H1 (cell line): ENCODE data around the gene WDR37. TPM values are rescaled to one million over a fixed set of nuclear protein-coding genes. Genes with fewer than 3 reads are reported as not detected.

Experiments used
- CTCF ChIA-PET: fragments of 300-600 bp; sonication (Branson Sonifier 250); formaldehyde crosslinking; loops from one replicate; lab custom pipeline; 2021; ENCODE audit not compliant: partially characterized antibody; lab: Charles Lee
- POLR2A ChIA-PET: fragments of 300-600 bp; sonication (Branson Sonifier 250); formaldehyde crosslinking; loops from one replicate; lab custom pipeline; 2021; ENCODE audit warnings: inconsistent platforms; ENCODE audit not compliant: partially characterized antibody; lab: Charles Lee
- DNase-seq, 2 experiments: peaks; one replicate each; pipeline versions ENCODE4 v3.0.0 to v3.0.0-alpha.2; 2010 to 2022; ENCODE audit warnings: low spot score in 2 of 2, low read depth in 1 of 2, mixed read lengths in 1 of 2
- FAIRE-seq: peaks from 2 replicates; lab custom pipeline; 2011; peaks lifted over from hg19 to GRCh38; lab: Jason Lieb, UNC
- H2AFZ ChIP-seq: 2 replicates; pipeline ENCODE4 v1.8.1; 2012; ENCODE audit warnings: low read length, inconsistent platforms
- H2AK5ac ChIP-seq: 2 replicates; pipeline ENCODE4 v1.6.1; 2013; ENCODE audit warnings: low read depth, low read length
- H2BK120ac ChIP-seq: replicated peaks from 2 replicates; pipeline ENCODE3; 2013; ENCODE audit warnings: low read depth, low read length, inconsistent platforms
- H2BK12ac ChIP-seq: 2 replicates; pipeline ENCODE4 v1.6.1; 2013; ENCODE audit warnings: low read depth, low read length
- H2BK15ac ChIP-seq: 2 replicates; pipeline ENCODE4 v1.6.1; 2013; ENCODE audit warnings: low read length
- H2BK20ac ChIP-seq: 2 replicates; pipeline ENCODE4 v1.6.1; 2013; ENCODE audit warnings: low read length
- H2BK5ac ChIP-seq: 2 replicates; pipeline ENCODE4 v1.6.1; 2013; ENCODE audit warnings: low read depth, low read length
- H3K14ac ChIP-seq: 2 replicates; pipeline ENCODE4 v1.6.1; 2013; ENCODE audit warnings: inconsistent platforms; ENCODE audit not compliant: insufficient read length
- H3K18ac ChIP-seq: 2 replicates; pipeline ENCODE4 v1.6.1; 2013; ENCODE audit warnings: low read length; ENCODE audit errors: extremely low read depth
- H3K23ac ChIP-seq: 2 replicates; pipeline ENCODE4 v1.6.1; 2013; ENCODE audit warnings: inconsistent platforms; ENCODE audit not compliant: insufficient read length
- H3K23me2 ChIP-seq: 2 replicates; pipeline ENCODE4 v1.6.1; 2013; ENCODE audit warnings: low read depth, low read length
- H3K27ac ChIP-seq: 2 replicates; pipeline ENCODE4 v1.6.1; 2011; ENCODE audit warnings: low read depth, low read length, inconsistent platforms
- H3K27me3 ChIP-seq, 4 experiments: replicated peaks in 1 of 4; 1 replicate in 1 of 4; 2 replicates in 3 of 4; pipeline versions ENCODE4 v1.6.1 to v1.8.1; 2011 to 2013; ENCODE audit warnings: low read length in 3 of 4, mild to moderate bottlenecking in 3 of 4, inconsistent platforms in 2 of 4, mixed read lengths in 2 of 4, moderate library complexity in 1 of 4; ENCODE audit not compliant: control insufficient read depth in 3 of 4, insufficient read depth in 3 of 4; ENCODE audit errors: extremely low read depth in 1 of 4
- H3K36me3 ChIP-seq, 4 experiments: 2 replicates each; pipeline versions ENCODE4 v1.6.1 to v1.8.1; 2011 to 2013; ENCODE audit warnings: mild to moderate bottlenecking in 4 of 4, low read length in 3 of 4, moderate library complexity in 2 of 4, control low read depth in 1 of 4, inconsistent platforms in 1 of 4; ENCODE audit not compliant: insufficient read depth in 4 of 4, control insufficient read depth in 2 of 4
- H3K4ac ChIP-seq: replicated peaks from 2 replicates; pipeline ENCODE3; 2013; ENCODE audit warnings: low read length, low read depth, mixed read lengths, inconsistent platforms; ENCODE audit not compliant: insufficient read length
- H3K4me1 ChIP-seq, 4 experiments: replicated peaks in 1 of 4; 1 replicate in 1 of 4; 2 replicates in 3 of 4; pipeline versions ENCODE4 v1.6.1 to v1.8.1; 2011 to 2013; ENCODE audit warnings: low read length in 3 of 4, inconsistent platforms in 2 of 4, mixed read lengths in 1 of 4; ENCODE audit not compliant: insufficient read depth in 4 of 4, control insufficient read depth in 3 of 4
- H3K4me2 ChIP-seq, 2 experiments: 2 replicates each; pipeline versions ENCODE4 v1.6.1 to v1.8.1; 2011 to 2013; ENCODE audit warnings: low read depth in 2 of 2, low read length in 2 of 2, control low read depth in 1 of 2, inconsistent platforms in 1 of 2, mild to moderate bottlenecking in 1 of 2; ENCODE audit not compliant: insufficient read depth in 1 of 2
- H3K4me3 ChIP-seq, 4 experiments: fragments of 200-600, 300-600 bp in 1 of 4; sonication (generic), shearing (Covaris generic), sonication (Bioruptor Twin) in 1 of 4; 2 replicates each; pipeline versions ENCODE4 v1.5.1 to v1.8.1; 2011 to 2016; ENCODE audit warnings: low read length in 4 of 4, low read depth in 3 of 4, control low read depth in 2 of 4, inconsistent platforms in 2 of 4, mild to moderate bottlenecking in 2 of 4, mixed read lengths in 1 of 4, moderate library complexity in 1 of 4; ENCODE audit not compliant: insufficient read depth in 2 of 4; ENCODE audit errors: extremely low read depth in 1 of 4
- H3K56ac ChIP-seq: replicated peaks from 2 replicates; pipeline ENCODE3; 2013; ENCODE audit warnings: low read depth, mild to moderate bottlenecking, mixed read lengths, low read length, inconsistent platforms; ENCODE audit not compliant: insufficient read length
- H3K79me1 ChIP-seq: 2 replicates; pipeline ENCODE4 v1.6.1; 2013; ENCODE audit warnings: low read depth, low read length, control low read depth
- H3K79me2 ChIP-seq, 2 experiments: 2 replicates each; pipeline versions ENCODE4 v1.6.1 to v1.8.1; 2012 to 2013; ENCODE audit warnings: low read length in 2 of 2, mild to moderate bottlenecking in 2 of 2, inconsistent platforms in 1 of 2; ENCODE audit not compliant: insufficient read depth in 2 of 2, control insufficient read depth in 1 of 2
- H3K9ac ChIP-seq, 4 experiments: replicated peaks in 1 of 4; 1 replicate in 1 of 4; 2 replicates in 3 of 4; pipeline versions ENCODE4 v1.6.1 to v1.8.1; 2011 to 2013; ENCODE audit warnings: low read depth in 3 of 4, low read length in 3 of 4, control low read depth in 2 of 4, mild to moderate bottlenecking in 2 of 4, moderate library complexity in 2 of 4, inconsistent platforms in 1 of 4; ENCODE audit errors: extremely low read depth in 1 of 4
- H3K9me3 ChIP-seq, 2 experiments: 2 replicates each; pipeline versions ENCODE4 v1.6.1 to v1.8.1; 2012 to 2013; ENCODE audit warnings: mild to moderate bottlenecking in 2 of 2, moderate library complexity in 2 of 2, control low read depth in 1 of 2, inconsistent platforms in 1 of 2, low read depth in 1 of 2, low read length in 1 of 2, mixed read lengths in 1 of 2; ENCODE audit not compliant: insufficient read depth in 2 of 2
- H4K20me1 ChIP-seq, 2 experiments: replicated peaks in 1 of 2; 2 replicates each; pipeline versions ENCODE3 to v1.8.1; 2011 to 2013; ENCODE audit warnings: inconsistent platforms in 2 of 2, low read length in 2 of 2, mild to moderate bottlenecking in 1 of 2; ENCODE audit not compliant: insufficient read depth in 2 of 2, control insufficient read depth in 1 of 2
- H4K5ac ChIP-seq: 2 replicates; pipeline ENCODE4 v1.6.1; 2013; ENCODE audit warnings: low read length, low read depth, mixed read lengths, inconsistent platforms; ENCODE audit not compliant: insufficient read length
- H4K8ac ChIP-seq: 2 replicates; pipeline ENCODE4 v1.8.0; 2013; ENCODE audit warnings: mild to moderate bottlenecking, moderate library complexity, low read length, inconsistent platforms; ENCODE audit not compliant: insufficient read depth; ENCODE audit errors: extremely low read depth
- H4K91ac ChIP-seq: replicated peaks from 2 replicates; pipeline ENCODE3; 2013; ENCODE audit warnings: low read length, mixed read lengths, inconsistent platforms; ENCODE audit not compliant: insufficient read length
- ASH2L ChIP-seq: fragments of 200-600, 300-600 bp; sonication (generic); IDR thresholded peaks from one replicate; pipeline ENCODE4 v1.7.1; 2017; ENCODE audit warnings: low read length
- BRCA1 ChIP-seq: IDR thresholded peaks from 2 replicates; pipeline ENCODE4 v1.6.1; 2012; ENCODE audit warnings: low read depth, low read length, improper control_type of control experiment
- CEBPB ChIP-seq: IDR thresholded peaks from 2 replicates; pipeline ENCODE4 v1.6.1; 2012; ENCODE audit warnings: low read depth, low read length
- GABPA ChIP-seq: IDR thresholded peaks from 2 replicates; pipeline ENCODE4 v1.6.1; 2011; ENCODE audit warnings: mild to moderate bottlenecking, low read length, moderate library complexity, borderline replicate concordance; ENCODE audit not compliant: insufficient read depth
- POU5F1 ChIP-seq: IDR thresholded peaks from 2 replicates; pipeline ENCODE4 v1.6.1; 2011; ENCODE audit warnings: low read depth, mild to moderate bottlenecking, low read length, moderate library complexity
- RXRA ChIP-seq: IDR thresholded peaks from 2 replicates; pipeline ENCODE4 v1.6.1; 2011; ENCODE audit warnings: low read depth, mild to moderate bottlenecking, low read length, moderate library complexity; ENCODE audit not compliant: insufficient read depth
- SIX5 ChIP-seq: IDR thresholded peaks from 2 replicates; pipeline ENCODE4 v1.6.1; 2011; ENCODE audit warnings: mild to moderate bottlenecking, low read depth, low read length
- SP1 ChIP-seq: IDR thresholded peaks from 2 replicates; pipeline ENCODE4 v1.6.1; 2011; ENCODE audit warnings: low read depth, low read length
- TAF7 ChIP-seq: optimal IDR thresholded peaks from 2 replicates; pipeline ENCODE3; 2011; ENCODE audit warnings: low read depth, mild to moderate bottlenecking, inconsistent platforms, low read length, moderate library complexity, borderline replicate concordance
- WGBS, 2 experiments: shearing (Covaris generic) in 1 of 2; methylation state at CpG; one replicate each; pipeline versions ENCODE4 v1.1.6 to v1.1.7; 2013 to 2015; ENCODE audit warnings: low lambda C conversion rate in 2 of 2, mixed read lengths in 2 of 2, inconsistent platforms in 1 of 2, low coverage in 1 of 2, missing lambda C conversion rate in 1 of 2; ENCODE audit not compliant: insufficient replicate concordance in 2 of 2, insufficient coverage in 1 of 2, insufficient read length in 1 of 2; ENCODE audit errors: extremely low coverage in 1 of 2, missing lambda C conversion rate in 1 of 2; 5-methylcytosine and 5-hydroxymethylcytosine counted together
- polyA plus RNA-seq, 7 experiments: library from polyadenylated mRNA; depleted of rRNA in 3 of 7; stranded (reverse) in 5 of 7; unstranded in 2 of 7; fragments of >200 nt in 5 of 7; fragments of 200-250 nt in 2 of 7; gene quantifications; 1 replicate in 5 of 7; 2 replicates in 1 of 7; 4 replicates in 1 of 7; pipeline versions ENCODE4 v1.2.1 to v1.2.3, GENCODE V29; 2011 to 2013; ENCODE audit warnings: missing spikeins in 2 of 7, mixed read lengths in 2 of 7
- total RNA-seq: library from RNA; stranded (reverse); fragmentation: NEBNext Ultra II Directional; extraction: Animal tissue kit (Norgen Biotek cat#: 25700); gene quantifications from 2 replicates; pipeline ENCODE4 v1.2.1, GENCODE V29; 2021
- TF ChIP-seq, protein P1 (sequence below): IDR thresholded peaks from 2 replicates; pipeline ENCODE4 v1.6.1; 2012; ENCODE audit warnings: inconsistent platforms
- TF ChIP-seq, protein P2 (sequence below): IDR thresholded peaks from 2 replicates; pipeline ENCODE4 v1.6.1; 2012; ENCODE audit warnings: low read length, inconsistent platforms

Gene WDR37
- total and polyA plus RNA-seq, 2 of the 8 experiments (the other 6 are each of a cell fraction or from before 2014, with no cell fraction given), result 9.6 to 12.0 TPM

DNA sequence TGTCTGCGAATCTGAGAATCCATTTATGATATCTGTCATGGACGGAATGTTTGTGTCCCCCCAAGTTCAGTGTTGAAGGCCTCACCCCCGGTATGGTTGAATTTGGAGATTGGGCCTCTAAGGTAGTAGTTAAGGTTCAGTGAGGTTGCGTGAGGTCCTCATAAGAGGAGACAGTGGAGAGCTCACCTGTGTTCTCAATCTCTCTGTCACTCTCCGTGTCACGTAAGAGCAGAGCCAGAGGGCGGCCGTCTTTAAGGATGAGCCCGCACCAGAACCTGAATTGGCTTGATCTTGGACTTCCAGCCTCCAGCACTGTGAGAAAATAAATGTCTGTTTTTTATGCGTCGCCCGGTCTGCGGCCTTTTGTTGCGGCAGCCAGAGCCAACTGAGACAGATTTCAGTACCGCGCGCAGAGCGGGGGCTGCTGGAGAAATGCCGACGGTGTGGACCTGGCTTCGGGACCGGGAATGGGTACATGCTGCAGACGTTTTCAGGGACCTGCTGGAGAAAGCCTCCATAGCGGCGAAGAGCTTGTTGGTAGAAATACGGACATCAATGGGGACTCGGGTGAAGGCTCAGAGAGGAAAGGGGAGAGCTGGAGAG is 40.2 kb downstream of the WDR37 start:
- H4K5ac ChIP-seq, result no peak overlapping the region
- no peak overlapping the region for H3K23ac ChIP-seq
- no peak overlapping the region for H3K56ac ChIP-seq
- H2AK5ac ChIP-seq, result no peak overlapping the region
- H3K23me2 ChIP-seq, result peaks cover 7% of the 10 kb centered on the region; the same call in 1 of the 2 replicates
- H4K8ac ChIP-seq, result no peak overlapping the region
- no peak overlapping the region for H2BK20ac ChIP-seq
- H2AFZ ChIP-seq, result no peak overlapping the region
- no peak overlapping the region for H2BK12ac ChIP-seq
- no peak overlapping the region for H3K4ac ChIP-seq
- no peaks in the 10 kb centered on the region for H3K9me3 ChIP-seq
- 91% methylated on average over 27 of the region's 27 CpGs; no CpG with 5 or more reads in 1 of the 2 experiments for WGBS, 2 experiments
- H2BK5ac ChIP-seq, result no peak overlapping the region
- H3K79me2 ChIP-seq, result no peaks in the 10 kb centered on the region
- H3K4me1 ChIP-seq, result no peaks in the 10 kb centered on the region; a peak in 2 of 7 replicates
- H3K18ac ChIP-seq, result no peak overlapping the region
- H4K91ac ChIP-seq, result no peak overlapping the region
- no peak overlapping the region for H3K27ac ChIP-seq
- no peak overlapping the region for H2BK120ac ChIP-seq
- H4K20me1 ChIP-seq, result peaks cover 0 to 1% of the 10 kb centered on the region in 2 experiments
- ChIA-PET POLR2A (interaction anchor here (1.1 kb wide), 1 partner anchor 47 kb away, joined by 4 read pairs; the partner anchor contains the start of gene IDI1), CTCF (interaction anchor here (0.9 to 1.2 kb wide), 3 partner anchors 10 to 14 kb away, joined by 3 to 4 read pairs (median 4); no protein-coding TSS in a partner anchor)
- peaks cover 0 to 22% (median 6%) of the 10 kb centered on the region in 4 experiments; a peak in 6 of 8 replicates for H3K36me3 ChIP-seq
- DNase-seq (no peak), FAIRE-seq (no peak)
- H2BK15ac ChIP-seq, result no peak overlapping the region
- no peak overlapping the region for H3K4me3 ChIP-seq
- no peak overlapping the region for H3K9ac ChIP-seq
- no peak overlapping the region for H3K4me2 ChIP-seq
- no peaks in the 10 kb centered on the region for H3K27me3 ChIP-seq
- no peaks in the 10 kb centered on the region for H3K79me1 ChIP-seq
- no peak overlapping the region for H3K14ac ChIP-seq
- TF ChIP-seq, protein P1, sequence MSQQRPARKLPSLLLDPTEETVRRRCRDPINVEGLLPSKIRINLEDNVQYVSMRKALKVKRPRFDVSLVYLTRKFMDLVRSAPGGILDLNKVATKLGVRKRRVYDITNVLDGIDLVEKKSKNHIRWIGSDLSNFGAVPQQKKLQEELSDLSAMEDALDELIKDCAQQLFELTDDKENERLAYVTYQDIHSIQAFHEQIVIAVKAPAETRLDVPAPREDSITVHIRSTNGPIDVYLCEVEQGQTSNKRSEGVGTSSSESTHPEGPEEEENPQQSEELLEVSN, result no peak
- TF ChIP-seq ASH2L (no peak), RXRA (no peak), GABPA (no peak), POU5F1 (no peak), CEBPB (no peak), BRCA1 (no peak), SP1 (no peak), TAF7 (no peak), SIX5 (no peak)
- TF ChIP-seq, protein P2, sequence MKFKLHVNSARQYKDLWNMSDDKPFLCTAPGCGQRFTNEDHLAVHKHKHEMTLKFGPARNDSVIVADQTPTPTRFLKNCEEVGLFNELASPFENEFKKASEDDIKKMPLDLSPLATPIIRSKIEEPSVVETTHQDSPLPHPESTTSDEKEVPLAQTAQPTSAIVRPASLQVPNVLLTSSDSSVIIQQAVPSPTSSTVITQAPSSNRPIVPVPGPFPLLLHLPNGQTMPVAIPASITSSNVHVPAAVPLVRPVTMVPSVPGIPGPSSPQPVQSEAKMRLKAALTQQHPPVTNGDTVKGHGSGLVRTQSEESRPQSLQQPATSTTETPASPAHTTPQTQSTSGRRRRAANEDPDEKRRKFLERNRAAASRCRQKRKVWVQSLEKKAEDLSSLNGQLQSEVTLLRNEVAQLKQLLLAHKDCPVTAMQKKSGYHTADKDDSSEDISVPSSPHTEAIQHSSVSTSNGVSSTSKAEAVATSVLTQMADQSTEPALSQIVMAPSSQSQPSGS, result no peak
